H1 (cell line): ENCODE data around the gene TMEM17. TPM values are rescaled to one million over a fixed set of nuclear protein-coding genes. Genes with fewer than 3 reads are reported as not detected.

ENCODE experiments used
- BACH1 ChIP-seq: IDR thresholded peaks from 2 replicates; pipeline ENCODE4 v1.6.1; 2012; ENCODE audit warnings: low read length, improper control_type of control experiment
- BRCA1 ChIP-seq: IDR thresholded peaks from 2 replicates; pipeline ENCODE4 v1.6.1; 2012; ENCODE audit warnings: low read depth, low read length, improper control_type of control experiment
- CREB1 ChIP-seq: IDR thresholded peaks from 2 replicates; pipeline ENCODE4 v1.6.1; 2012; ENCODE audit warnings: inconsistent platforms
- EP300 ChIP-seq, 2 experiments: IDR thresholded peaks; 1 replicate in 1 of 2; 2 replicates in 1 of 2; pipeline ENCODE4 v1.6.1; 2011 to 2012; ENCODE audit warnings: low read depth in 2 of 2, low read length in 2 of 2, mild to moderate bottlenecking in 2 of 2, borderline replicate concordance in 1 of 2, inconsistent platforms in 1 of 2, moderate library complexity in 1 of 2
- EZH2 ChIP-seq: fragments of 200-600 bp; sonication (generic); IDR thresholded peaks from 2 replicates; pipeline ENCODE4 v1.7.1; 2012; ENCODE audit warnings: low read depth, mild to moderate bottlenecking, moderate library complexity, low read length, inconsistent platforms; ENCODE audit not compliant: severe bottlenecking
- GTF2F1 ChIP-seq: IDR thresholded peaks from 2 replicates; pipeline ENCODE4 v1.6.1; 2012; ENCODE audit warnings: low read depth, low read length, improper control_type of control experiment, borderline replicate concordance
- HDAC2 ChIP-seq, 2 experiments: fragments of 300-600 bp in 1 of 2; sonication (generic) in 1 of 2; IDR thresholded peaks; 2 replicates each; pipeline ENCODE4 v1.6.1; 2011 to 2012; ENCODE audit warnings: low read depth in 2 of 2, low read length in 2 of 2, mild to moderate bottlenecking in 2 of 2, moderate library complexity in 2 of 2, borderline replicate concordance in 1 of 2, inconsistent platforms in 1 of 2
- KDM1A ChIP-seq: fragments of 200-600, 300-600 bp; sonication (generic); IDR thresholded peaks from 2 replicates; pipeline ENCODE4 v1.7.1; 2016; ENCODE audit warnings: mild to moderate bottlenecking, low read length, borderline replicate concordance
- KDM4A ChIP-seq: IDR thresholded peaks from one replicate; pipeline ENCODE4 v1.7.1; 2012; ENCODE audit warnings: low read depth, mild to moderate bottlenecking, moderate library complexity, low read length, inconsistent platforms; ENCODE audit not compliant: severe bottlenecking
- KDM5A ChIP-seq: fragments of 200-600 bp; IDR thresholded peaks from 2 replicates; pipeline ENCODE4 v1.7.1; 2012; ENCODE audit warnings: mild to moderate bottlenecking, low read length, inconsistent platforms, mixed read lengths
- POLR2AphosphoS5 ChIP-seq: IDR thresholded peaks from 2 replicates; pipeline ENCODE4 v1.6.1; 2011; ENCODE audit warnings: low read depth, low read length
- RFX5 ChIP-seq: IDR thresholded peaks from 2 replicates; pipeline ENCODE4 v1.6.1; 2011; ENCODE audit warnings: low read depth, low read length, improper control_type of control experiment, borderline replicate concordance
- SIN3A ChIP-seq, 2 experiments: IDR thresholded peaks in 1 of 2; conservative IDR thresholded peaks in 1 of 2; 2 replicates each; pipeline ENCODE4 v1.6.1; 2011 to 2012; ENCODE audit warnings: low read length in 2 of 2, improper control_type of control experiment in 1 of 2, low read depth in 1 of 2, mild to moderate bottlenecking in 1 of 2
- SP2 ChIP-seq: IDR thresholded peaks from 2 replicates; pipeline ENCODE4 v1.6.1; 2012; ENCODE audit warnings: mild to moderate bottlenecking, low read length, inconsistent platforms
- TAF1 ChIP-seq: IDR thresholded peaks from 2 replicates; pipeline ENCODE4 v1.6.1; 2011; ENCODE audit warnings: mild to moderate bottlenecking, low read depth, low read length
- TCF12 ChIP-seq: IDR thresholded peaks from 2 replicates; pipeline ENCODE4 v1.6.1; 2011; ENCODE audit warnings: low read depth, mild to moderate bottlenecking, low read length
- YY1 ChIP-seq: IDR thresholded peaks from 2 replicates; pipeline ENCODE4 v1.6.1; 2011; ENCODE audit warnings: low read depth, mild to moderate bottlenecking, low read length
- polyA plus RNA-seq, 7 experiments: library from polyadenylated mRNA; depleted of rRNA in 3 of 7; stranded (reverse) in 5 of 7; unstranded in 2 of 7; fragments of >200 nt in 5 of 7; fragments of 200-250 nt in 2 of 7; gene quantifications; 1 replicate in 5 of 7; 2 replicates in 1 of 7; 4 replicates in 1 of 7; pipeline versions ENCODE4 v1.2.1 to v1.2.3, GENCODE V29; 2011 to 2013; ENCODE audit warnings: missing spikeins in 2 of 7, mixed read lengths in 2 of 7
- total RNA-seq: library from RNA; stranded (reverse); fragmentation: NEBNext Ultra II Directional; extraction: Animal tissue kit (Norgen Biotek cat#: 25700); gene quantifications from 2 replicates; pipeline ENCODE4 v1.2.1, GENCODE V29; 2021
- TF ChIP-seq, protein P1 (sequence below): IDR thresholded peaks from 2 replicates; pipeline ENCODE4 v1.6.1; 2012; ENCODE audit warnings: low read length, inconsistent platforms
- TF ChIP-seq, protein P2 (sequence below): IDR thresholded peaks from 2 replicates; pipeline ENCODE4 v1.6.1; 2012; ENCODE audit warnings: inconsistent platforms

Gene TMEM17
- total and polyA plus RNA-seq, 2 of the 8 experiments (the other 6 are each of a cell fraction or from before 2014, with no cell fraction given) = 0.69 to 1.2 TPM

DNA sequence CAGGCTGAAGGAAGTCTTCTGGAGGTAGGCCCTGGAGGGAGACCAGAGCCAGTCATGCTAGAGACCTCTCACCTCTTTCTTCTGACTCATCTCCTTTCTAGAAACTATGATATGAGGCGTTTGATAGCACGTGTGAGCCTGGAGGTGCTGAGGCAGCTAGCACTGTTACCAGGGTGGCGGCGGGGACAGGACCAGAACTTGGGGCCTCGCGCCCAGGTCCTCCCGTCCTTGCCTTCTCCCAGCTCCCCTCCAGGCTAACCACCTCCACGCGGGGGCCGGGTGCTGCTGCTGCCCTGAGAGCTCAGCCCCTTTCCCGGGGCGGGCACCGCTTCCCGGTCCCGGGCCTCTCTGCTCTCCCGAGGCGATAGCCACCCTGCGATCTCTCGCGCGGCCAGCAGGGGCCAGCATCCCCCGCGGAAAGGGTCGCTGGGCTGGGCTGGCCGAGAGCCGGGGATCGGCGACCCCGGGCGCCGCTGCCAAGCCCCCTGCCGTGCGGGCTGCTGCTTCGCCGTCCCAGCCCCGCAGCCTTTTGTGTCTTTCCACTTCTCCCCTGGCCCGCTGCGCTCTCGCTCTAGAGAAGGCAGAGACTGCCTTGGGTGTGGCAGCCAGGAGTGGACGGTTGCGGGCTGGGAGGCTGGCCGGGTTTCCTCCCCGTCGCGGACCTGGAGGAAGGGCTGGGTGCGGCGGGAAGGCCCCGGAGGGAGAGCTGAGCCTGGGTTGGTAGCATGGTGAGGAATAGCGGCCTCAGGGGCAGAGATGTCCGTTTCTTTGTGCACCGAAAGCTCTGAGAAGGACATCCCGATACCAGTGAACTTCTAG is 49.1 kb downstream of the TMEM17 start (continued):
- TF ChIP-seq, protein P1, sequence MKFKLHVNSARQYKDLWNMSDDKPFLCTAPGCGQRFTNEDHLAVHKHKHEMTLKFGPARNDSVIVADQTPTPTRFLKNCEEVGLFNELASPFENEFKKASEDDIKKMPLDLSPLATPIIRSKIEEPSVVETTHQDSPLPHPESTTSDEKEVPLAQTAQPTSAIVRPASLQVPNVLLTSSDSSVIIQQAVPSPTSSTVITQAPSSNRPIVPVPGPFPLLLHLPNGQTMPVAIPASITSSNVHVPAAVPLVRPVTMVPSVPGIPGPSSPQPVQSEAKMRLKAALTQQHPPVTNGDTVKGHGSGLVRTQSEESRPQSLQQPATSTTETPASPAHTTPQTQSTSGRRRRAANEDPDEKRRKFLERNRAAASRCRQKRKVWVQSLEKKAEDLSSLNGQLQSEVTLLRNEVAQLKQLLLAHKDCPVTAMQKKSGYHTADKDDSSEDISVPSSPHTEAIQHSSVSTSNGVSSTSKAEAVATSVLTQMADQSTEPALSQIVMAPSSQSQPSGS = no peak
- no peak for TF ChIP-seq EZH2
- TF ChIP-seq KDM5A = no peak
- TF ChIP-seq RFX5 = 0 out of 2 replicates have a peak, but pooled peaks have one; percentile 29
- TF ChIP-seq BRCA1 = no peak
- no peak for TF ChIP-seq HDAC2 (IDR thresholded peaks at IDR 0.05; ENCODE audit: borderline replicate concordance in 1 of 2, low read depth in 2 of 2, low read length in 2 of 2)
- peak; percentile 53 for TF ChIP-seq TAF1
- TF ChIP-seq YY1 = peak; percentile 35; the same call in 1 of the 2 replicates
- peak in 1 of 2 experiments; percentile 29; a peak in 1 of 4 replicates for TF ChIP-seq SIN3A (conservative IDR thresholded peaks at IDR 0.05 in 1 of 2, IDR thresholded peaks at IDR 0.05 in 1 of 2; ENCODE audit: low read depth in 1 of 2, low read length in 2 of 2)
- TF ChIP-seq POLR2AphosphoS5 = no peak
- no peak for TF ChIP-seq EP300 (IDR thresholded peaks at IDR 0.05; ENCODE audit: borderline replicate concordance in 1 of 2, low read depth in 2 of 2, low read length in 2 of 2)
- TF ChIP-seq BACH1 = 0 out of 2 replicates have a peak, but pooled peaks have one; percentile 14
- TF ChIP-seq TCF12 = no peak
- no peak for TF ChIP-seq SP2
- TF ChIP-seq GTF2F1 = peak; percentile 49; the same call in 1 of the 2 replicates
- TF ChIP-seq KDM1A = peak; percentile 11; the same call in 1 of the 2 replicates
- TF ChIP-seq CREB1 = 0 out of 2 replicates have a peak, but pooled peaks have one; percentile 14
- TF ChIP-seq KDM4A = peak; percentile 95
- TF ChIP-seq, protein P2, sequence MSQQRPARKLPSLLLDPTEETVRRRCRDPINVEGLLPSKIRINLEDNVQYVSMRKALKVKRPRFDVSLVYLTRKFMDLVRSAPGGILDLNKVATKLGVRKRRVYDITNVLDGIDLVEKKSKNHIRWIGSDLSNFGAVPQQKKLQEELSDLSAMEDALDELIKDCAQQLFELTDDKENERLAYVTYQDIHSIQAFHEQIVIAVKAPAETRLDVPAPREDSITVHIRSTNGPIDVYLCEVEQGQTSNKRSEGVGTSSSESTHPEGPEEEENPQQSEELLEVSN = peak; percentile 25; the same call in 1 of the 2 replicates
